ENCODE results near the gene IDH3B.

- no peak for TF ChIP-seq CTCF (IDR thresholded peaks at IDR 0.05)
- no peak for TF ChIP-seq POLR2A (IDR thresholded peaks at IDR 0.05)
Observed at GRCh38 chr20:2616634-2617033, 47.4 kb downstream of the IDH3B start.
